NCI-H2171 treated with DMSO at 0.1 percent for 48 hours (cell line): ENCODE data around the gene TMED10.
A peak's percentile ranks its signal among the peaks of the same experiment; 100 is the strongest.

Source experiments
- DNase-seq: peaks from one replicate; lab custom pipeline; 2025; lab: John Stamatoyannopoulos, UW

Gene TMED10

GRCh38 chr14:75084513-75084912, 91.9 kb downstream of the TMED10 start:
- peak; percentile 62 for DNase-seq

DNA sequence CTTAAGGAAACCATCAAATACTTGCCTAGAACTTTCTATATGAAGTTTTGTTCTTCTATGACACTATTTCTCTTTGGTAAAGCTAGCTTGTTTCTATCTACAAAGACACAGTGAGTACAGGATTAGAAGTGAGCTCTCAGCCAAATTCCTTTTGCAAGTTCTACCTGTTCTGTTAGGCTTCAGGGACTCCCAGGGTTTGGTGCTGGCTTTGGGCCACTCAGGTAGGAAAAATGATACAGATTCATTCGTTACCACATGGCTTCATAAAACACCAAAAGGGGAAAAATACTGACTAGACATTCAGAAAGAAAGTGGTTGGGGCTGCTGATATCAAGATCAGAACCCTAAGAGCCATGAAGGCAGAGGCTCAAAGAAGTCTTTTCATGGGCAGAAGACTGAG, 93.1 kb downstream of the TMED10 start:
- no peak for DNase-seq

DNA sequence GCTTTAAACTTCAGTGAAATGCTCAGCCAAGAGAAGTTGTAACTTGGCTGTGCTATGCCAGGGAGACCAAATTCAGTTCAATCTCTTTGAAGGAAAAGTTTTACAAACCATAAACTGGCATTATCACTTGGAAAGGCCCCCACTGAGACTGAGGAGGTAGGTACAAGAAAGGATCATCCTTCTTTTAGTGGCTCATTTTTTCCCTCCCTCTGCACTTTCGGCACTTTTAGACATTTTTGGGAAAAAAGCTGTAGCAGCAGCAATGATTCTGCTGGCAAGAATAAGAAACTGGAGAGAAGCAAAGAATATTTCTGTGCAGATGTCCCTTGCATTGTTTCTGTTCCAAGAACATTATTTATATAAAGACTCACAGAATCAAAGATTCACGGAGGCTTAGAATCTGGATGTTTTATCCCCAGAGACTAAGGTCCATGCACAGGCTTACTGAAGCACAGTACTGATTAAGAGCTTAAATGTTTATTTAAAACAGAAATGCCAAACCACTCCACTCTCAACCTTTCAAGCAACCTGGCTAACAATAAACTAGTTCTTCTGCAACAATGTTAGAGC, 94.7 kb downstream of the TMED10 start:
- DNase-seq: no peak
